Stimulated activated CD4-positive, alpha-beta T cell treated with anti-CD3 and anti-CD28 coated beads, Interleukin-4, amount 100 ng/mL, for 48 hours (primary cell): Measurements from ENCODE around the gene CELF4.

Experiments
- DNase-seq, 2 donors: peaks; one replicate each; pipeline ENCODE4 v3.0.0-alpha.2; 2020; ENCODE audit warnings: low read depth in 2 of 2

Gene CELF4

DNA sequence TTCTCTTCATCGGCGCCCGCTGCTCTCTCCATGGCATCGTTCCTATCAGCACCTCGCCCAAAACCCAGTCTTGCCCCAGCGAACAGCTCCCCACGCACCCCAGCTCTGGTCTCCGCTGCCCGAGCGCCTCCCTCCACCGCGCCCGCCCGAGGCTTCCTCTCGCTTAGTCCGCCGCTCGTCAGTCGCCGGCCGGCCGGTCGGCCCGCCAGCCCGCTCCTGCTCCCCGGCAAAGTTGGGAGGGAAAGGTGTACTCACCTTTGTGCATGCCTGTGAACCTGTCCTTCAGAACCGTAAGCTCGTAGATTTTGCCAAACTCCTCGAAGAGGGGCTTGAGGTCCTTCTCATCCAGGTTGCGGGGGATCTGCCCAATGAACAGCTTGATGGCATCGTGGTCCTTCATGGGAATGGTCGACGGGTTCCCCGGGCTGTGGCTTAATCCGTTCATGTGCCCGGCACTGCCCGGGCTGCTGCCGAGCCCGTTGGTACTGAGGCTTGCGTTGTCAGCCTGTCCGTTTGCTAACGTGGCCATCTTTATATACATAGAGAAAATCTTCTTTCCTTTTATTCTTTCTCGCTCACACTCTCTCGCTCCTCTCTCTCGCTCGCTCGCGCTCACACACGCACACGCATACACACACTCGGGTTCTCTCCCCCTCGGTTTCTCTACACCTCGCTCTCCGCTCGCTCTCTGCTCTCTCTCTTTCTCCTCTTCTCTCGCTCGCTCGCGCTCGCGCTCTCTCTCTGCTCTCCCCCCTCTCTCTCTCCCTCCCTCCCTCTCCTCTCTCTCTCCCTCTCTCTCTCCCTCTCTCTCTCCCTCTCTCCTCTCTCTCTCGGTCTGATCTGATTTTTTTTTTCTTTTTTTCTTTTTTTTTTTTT, at the start of gene CELF4:
CELF4 (minus strand) TSS at position 698 of the 876 bp plus-strand sequence.
- DNase-seq, result no peak

DNA sequence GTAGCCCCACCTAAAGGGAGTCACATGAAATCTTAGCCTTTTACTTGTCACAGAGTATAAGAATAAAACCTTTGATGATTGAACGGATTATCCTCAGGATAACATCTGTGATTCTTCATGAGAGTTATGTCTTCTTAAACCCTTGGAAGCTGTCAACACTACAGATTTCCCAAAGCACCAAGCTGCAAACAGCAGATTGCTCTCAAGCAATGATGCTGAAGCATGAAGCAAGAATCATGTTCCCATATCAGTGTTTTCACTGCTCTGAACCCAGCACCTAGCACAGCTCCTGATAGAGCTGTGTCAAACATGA, 47.6 kb upstream of the CELF4 start:
- no peak for DNase-seq

DNA sequence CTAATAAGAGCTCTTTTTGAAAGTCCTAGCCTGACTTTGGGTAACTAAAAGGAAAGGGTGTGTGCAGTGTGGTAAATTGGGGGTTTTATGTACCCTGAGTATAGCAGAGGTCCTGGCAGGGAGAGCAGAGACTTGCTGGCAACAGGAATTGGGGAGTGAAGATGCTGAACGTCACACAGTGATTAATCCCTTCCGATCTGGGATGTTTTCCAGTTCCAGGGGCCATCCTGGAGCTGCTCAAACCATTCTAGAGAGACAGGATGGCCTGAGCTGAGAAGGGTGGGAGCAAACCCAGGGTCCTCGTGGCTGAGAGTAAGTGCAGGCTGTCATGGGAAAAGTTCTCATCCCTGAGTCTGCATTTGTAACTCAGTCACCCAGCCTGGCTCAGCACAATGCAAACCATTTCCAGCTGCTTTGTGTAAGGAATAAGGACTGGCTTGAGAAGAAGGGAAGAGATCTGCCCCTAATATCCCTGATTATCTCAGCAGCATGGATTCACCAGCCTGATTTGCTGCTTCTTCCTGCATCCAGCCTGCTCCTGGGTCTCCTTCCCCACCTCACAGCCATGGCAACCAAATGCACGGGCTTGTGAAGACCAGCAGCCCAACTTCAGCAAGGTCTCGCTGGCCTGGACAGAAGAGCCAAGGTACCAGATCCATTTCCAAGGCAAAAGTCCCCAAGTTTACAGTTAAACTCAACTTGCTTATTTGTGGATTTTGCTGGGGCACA, 47.1 kb upstream of the CELF4 start:
- no peak for DNase-seq

DNA sequence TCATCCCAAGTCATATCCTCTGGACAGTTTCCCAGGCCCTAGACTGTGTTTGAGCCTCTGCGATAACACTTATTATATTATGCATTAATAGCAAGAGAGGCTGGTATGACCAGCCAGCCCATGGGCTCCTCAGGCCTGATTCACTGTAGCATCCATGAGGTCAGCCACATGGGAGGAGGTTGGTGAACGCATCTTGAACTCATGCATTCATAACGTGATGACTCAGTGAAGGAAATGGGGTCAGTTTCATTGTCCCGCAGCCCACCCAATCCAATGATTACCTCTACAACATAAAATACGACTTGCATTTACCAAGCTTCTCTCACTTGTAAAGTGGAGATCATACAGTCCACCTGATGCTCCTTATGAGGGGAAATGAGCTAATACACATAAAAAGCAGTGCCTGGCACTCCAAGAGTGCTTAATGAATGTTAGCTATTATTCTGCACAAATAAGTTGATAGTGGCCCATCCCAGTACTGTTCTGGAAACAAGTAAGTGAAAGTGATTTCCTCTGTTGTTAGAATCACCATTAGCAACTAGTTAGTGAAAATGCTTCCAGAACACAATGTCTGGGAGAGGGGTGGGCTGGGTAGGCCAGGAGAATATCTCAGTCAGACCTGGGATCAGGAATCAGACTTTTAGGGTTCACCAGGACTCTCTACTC, 46.1 kb upstream of the CELF4 start:
- DNase-seq, result no peak

DNA sequence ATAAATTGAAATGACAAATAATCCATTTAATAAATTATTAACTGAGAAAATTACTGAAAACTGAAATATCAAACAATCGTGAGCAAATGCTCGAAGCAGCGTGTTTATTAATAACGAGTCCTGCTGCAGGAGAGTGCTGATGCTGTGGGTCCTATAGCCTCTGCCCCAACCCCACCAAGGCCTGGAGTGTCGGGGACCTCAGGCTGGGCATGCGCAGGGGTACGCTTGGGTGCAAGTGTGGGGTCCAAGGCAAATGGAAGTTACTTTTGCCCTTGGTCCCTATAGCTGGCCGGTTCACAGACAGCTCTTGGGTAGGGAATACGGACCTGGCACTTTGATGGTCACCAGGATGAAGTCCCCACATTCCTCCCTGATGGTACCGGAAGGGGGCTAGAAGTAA, 43.3 kb upstream of the CELF4 start:
- no peak for DNase-seq

DNA sequence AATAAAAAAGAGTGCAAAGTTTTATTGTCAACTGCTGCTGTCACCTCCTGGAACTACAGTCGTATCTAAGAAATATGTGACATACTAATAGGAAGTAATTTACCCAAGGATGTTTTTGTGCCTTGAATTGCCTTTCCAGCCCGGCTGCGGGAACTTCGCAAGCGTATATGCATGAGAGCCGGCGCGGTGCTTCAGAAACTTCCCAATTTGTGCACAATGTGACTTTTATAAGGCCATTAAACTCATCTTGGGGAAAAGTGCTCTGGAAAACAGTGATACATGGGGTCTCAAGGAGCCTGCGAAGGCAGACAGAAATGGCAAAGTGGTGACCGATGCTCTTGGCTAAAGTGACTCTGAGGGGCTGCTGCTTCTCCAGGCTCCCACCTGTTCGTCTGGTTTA, 41.7 kb upstream of the CELF4 start:
- no peak for DNase-seq

DNA sequence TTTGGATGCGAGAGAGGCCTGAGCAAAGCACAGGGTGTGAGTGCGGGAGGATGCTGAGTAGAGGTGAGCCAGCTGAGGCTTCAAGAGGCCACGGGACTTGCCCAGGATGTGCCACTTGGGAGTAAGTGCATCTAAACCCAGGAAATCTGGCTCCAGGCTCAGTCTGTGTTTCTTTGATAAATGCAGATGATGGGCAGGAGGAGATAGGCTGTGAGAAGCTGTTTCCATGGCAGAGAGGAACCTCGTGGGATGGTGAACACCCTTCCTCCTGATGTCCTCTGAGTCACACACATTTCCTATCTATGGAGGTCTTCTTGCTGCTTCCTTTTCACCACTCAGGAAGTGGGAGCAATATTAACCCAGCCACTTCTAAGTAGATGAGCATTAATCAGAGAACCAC, 38.4 kb upstream of the CELF4 start:
- DNase-seq, result no peak

DNA sequence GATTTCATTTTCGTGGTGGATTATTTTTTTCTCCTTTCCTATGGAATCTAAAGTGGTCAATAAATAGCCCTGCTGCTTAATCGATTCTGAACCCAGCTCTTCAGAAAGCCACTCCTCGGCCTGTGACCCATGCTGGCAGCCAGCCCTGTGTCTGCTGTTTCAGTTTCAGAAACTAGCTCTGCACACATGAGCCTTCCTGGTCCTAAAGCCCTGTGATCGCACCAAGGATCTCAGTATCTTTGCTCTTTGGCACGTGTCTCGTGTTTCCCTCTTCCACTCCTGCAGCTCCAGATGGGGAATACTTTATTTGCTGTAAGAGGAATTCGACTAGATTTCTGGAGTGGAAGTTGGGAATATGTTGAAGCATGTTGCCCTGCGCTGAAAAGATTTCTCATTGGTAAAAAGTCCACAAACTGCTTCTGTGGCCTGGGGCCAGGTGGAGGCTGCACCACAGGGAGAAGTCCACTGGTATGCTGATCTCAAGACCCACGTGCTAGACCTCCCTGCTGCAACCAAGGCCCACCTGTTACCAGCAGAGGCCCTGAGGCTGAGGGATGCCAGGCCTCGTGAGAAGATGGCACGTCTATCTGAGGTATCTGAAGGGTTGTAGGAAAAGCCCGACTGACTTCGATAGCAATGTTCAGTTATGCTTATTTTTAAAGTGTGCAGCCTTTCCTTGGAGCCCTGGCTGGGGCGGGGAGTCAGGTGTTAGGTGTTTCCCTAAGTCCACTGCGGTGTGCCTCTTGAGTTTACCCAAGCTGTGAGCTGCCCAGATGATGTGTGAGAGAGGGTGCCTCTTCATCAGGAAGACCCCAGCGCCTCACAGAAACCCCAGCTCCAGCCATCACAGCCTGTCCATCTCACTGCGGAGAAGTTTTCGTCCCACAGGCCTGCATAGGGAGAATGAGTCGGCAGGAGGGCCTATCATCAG, 33.6 kb upstream of the CELF4 start:
- DNase-seq, result no peak

DNA sequence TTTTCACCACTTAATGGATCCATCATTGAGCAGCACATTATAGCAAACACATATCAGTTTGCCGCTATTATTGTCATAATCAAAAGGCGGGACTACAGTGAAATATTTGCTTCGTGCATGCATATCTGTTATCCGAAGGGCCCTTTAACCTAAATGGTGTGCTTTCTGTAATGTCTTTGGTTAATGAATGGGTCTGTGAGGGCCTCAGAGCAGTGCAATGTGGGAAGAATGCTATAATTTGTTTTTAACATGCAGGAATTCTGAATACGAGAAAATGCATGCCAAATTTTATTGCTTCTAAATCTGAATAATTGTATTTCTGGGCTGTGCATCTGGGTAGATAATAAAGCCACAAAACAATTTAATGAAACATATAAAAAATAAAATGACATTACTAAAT, 32.8 kb upstream of the CELF4 start:
- DNase-seq, result no peak

DNA sequence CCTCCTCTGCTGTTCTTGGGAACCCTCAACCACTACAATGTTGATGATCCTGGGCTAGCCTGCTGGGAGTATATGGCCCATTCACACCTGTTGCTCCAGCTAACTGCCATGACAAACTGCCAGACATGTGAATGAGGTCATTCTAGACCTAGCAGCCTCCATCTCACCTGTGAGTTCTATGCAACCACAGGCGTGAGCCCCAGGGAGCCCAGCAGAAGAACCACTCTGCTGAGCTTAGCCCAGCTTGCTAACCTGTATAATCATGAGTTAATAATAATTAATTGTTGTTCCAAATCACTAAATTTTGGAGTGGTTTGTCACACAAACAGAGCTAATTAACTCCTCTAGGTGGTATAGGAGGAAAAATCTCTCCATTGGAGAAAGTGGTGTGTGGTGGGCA, 24.7 kb upstream of the CELF4 start:
- DNase-seq, result no peak

DNA sequence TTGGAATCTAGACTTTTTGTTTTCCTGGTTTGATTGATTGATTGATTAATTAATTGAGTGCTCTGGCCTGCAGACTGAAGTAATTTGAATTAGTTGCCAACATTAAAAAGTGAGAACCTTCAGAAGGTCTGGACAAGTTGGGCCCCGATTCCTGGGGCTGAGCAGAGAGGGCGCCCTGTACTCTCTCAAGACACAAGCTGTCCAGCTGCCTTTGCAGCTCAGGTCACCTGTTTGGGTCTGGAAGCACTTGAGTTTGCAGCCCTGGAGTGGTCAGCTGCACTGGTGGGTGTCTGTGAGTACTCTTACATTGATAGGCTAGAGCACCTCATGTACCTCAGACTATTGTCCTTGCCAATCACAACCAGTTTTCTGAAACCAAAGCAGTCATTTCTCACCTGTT, 22.7 kb upstream of the CELF4 start:
- no peak for DNase-seq

DNA sequence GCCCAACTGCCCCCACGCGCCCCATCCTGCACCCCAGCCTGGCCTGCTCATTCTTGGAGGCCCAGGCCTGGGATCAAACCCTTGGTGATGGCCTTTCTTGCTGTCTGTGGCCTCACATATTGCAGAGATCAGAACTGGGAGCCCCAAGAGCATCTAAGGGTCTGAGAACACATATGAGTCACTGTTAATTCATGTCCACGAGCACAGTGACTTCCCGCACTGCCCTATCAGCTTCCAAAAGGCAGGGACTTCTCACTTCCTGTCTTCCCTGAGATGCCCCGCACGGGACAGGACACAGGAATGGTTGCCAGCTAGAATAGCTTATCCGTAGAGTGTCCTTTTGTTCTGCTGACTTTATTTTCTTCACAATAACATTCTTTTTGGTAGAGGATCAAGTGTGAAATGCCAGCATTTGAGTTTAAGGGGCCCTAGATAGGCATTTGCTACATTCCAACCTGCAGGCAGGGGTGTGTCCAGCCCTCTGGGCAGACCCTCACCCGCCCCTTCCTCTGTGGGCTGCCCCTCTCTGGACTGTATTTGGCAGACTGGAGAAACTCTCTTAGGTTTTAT, 21.1 kb upstream of the CELF4 start:
- DNase-seq, result no peak

DNA sequence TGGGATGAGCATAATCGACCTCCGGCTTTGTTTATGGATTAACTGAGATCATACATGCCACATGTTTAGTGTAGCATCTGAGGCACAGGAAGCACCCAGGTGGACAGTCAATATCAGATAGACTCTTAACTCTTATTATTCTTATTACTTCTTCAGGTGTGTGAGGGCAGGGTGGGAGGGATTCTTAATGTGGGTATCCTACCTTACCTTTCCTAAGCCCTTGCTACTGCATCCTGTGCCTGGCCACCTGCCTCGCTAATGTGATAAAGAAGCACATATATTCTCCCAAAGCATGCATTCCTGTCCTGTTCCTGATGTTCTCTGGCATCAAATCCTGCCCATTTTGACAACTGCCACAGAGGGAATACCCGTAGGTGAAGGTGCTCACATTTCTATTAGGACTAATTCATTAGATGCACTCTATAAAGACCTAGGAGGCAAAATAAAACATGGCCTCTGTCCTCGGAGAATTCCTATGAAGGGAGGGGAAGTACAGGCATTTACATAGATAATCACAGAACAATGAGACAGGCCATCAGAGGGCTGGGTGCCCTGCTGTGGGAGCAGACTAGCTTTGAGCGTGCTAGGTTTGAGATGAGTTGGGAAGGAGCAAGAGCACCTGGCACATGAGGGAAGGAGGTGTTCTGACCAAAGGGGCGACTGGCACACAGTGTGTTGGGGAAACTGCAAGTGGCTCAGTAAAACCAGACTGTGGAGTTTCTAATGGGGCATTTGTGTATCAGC, 19.5 kb upstream of the CELF4 start:
- no peak for DNase-seq

DNA sequence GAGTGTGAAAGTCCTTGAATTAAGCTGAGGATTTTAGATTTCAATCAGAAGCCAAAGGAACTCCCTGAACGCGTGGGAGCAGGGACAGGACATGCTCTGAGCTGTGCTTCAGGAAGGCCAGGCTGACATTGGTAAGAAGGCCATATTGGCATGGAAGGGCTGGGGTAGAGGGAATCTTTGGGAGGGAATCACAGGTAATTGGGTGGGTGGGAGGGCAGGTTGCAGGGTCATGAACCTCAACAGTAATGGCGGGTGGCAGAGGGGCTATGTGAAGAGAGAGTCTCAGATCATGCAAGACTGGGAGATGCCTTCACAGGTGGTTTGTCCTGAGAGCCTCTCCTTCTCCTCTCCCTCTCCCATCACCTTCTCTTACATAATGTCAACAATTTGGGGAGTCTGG, 18.6 kb upstream of the CELF4 start:
- no peak for DNase-seq

DNA sequence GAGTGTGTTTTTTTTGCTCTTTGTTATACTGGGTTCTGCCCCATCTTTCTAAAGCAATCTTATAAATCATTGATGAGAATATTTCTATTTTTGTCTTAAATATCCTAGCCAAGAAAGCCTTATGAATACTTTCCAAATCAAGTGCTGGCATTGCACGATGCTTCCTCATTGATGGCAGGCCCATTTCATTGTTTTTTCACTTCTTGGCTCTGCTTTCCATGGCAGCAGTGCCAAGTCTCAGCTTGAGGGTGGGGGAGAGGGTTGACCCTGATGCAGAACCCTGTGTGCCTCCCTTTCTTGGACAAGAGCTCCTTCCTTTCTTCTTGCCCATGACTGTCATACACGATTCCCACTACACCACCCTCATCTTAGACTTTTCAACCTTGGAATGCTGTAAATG, 16.7 kb upstream of the CELF4 start:
- no peak for DNase-seq

DNA sequence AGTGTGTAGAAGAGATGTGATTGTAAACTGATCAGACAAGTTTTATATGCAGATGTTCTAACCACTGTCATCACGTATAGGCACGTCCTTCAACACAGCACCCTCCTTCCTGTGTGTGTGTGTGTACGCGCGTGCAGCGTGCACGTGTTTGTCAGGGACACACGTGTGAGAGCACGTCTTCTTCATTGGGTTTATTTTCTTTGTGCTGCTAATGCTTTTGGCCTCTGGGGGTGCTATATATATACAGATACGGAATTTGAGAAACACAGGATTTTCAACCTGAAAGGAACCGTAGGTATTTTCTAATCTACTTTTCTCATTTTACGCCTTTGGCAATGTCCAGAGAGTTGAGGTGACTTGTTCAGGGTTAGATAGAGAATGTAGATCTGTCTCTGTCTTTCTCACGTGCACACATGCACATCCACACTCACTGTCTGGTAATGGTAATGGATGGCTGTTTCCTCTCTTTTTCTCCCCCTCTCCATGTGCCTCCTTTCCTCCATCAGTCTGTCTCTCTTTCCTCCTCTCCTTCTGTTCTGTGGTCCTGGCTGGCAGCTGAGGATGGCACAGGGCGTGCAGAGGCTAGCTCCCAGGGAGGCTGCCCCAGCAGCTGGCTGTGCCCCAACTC, 13.4 kb upstream of the CELF4 start:
- DNase-seq, result no peak

DNA sequence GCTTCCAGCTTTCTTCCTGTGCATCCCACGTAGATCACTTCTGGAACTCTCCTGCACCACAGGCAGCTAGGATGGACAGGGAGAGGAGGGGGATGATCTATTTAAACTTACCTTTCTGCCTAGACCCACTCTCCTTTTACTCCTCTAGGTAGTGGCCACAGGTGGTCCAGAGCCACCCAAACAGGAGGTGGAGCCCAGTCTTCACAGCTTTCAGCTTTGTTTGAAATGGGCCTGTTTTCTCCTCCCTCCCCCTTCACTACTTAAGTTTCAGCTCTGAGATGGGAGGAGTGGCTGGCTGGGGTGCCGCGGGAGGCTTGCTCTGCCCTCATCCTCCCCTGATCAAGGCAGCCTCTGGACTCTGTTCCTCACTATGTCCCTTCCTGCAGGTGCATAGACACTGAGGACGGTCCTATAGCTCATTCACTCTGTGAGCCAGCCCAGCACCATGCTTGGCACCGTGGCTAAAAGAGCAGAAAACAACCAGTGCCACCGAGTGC, 12.6 kb upstream of the CELF4 start:
- no peak for DNase-seq

DNA sequence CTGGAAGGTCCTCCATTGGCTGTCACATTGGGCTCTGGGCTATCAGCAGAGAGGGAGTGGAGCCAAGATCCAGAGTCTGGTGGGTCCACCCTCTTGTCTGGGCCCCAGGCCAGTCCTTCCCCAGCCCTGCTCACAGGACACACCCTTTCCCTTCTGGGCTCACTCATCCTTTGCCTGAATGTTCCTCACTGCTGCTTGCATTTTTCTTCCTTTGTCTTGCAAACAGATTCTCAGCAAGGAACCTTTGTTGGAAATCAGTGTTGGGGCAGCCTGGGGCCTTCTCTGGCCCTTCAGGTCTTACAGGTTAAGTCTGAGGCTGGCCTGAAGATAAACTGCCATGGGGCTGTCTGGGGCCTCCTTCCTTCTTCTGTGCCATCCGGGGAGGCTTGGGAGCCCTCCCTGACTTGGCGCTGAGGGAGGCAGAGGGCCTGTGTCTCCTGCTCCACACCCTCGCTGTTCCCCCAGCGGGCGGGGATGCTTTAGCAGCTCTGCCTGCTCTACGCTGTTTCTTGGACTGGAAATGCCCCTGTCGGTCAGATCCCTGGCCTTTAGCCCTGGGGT, 11.5 kb upstream of the CELF4 start:
- DNase-seq, result no peak

DNA sequence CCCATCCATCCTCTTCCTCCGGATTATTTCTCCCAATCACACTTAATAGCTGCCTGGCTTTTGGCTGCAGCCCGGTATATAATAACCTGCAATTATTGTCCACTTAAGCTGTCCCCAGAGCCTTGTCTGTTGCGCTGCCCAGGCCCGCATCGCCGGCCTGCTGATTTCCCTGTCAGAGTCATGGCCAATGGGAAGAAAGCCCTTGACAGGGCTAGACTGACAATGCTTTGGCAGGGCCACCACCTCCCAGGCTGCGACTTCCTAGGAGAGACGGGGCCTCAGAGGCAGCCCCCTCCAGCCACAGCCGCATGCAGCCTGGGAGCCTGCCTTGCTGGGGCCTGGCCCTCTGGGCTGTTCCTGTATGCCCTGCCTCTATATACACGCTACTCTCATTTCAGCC, 10.0 kb upstream of the CELF4 start:
- DNase-seq, result no peak

DNA sequence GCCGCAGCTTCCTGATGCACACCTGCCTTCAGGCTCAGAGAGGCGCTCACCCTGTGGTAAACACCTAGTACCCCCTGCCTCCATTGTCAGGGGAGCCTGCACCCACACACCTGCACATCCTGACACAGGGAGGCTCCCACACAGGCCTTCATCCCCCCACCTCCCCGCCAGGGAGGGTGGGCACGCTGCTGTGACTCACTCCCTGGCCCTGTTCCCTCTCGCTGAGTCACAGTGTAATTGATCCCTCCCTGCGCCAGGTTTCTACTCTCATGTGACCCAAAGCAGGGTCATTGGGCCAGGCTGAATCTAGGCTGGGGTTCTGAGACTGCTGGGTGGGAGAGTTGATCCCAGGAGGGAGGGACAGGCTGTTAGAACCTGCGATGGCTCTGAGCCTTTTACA, 8.5 kb upstream of the CELF4 start:
- no peak for DNase-seq
